NCI-H460 (cell line): ENCODE results near the gene CEP72. TPM values are rescaled to one million over a fixed set of nuclear protein-coding genes. Genes with fewer than 3 reads are reported as not detected.
"Not testable (repeated sequence)": the region's sequence is repeated elsewhere in the genome, so short reads cannot be mapped to it uniquely, and the experiment has no call there.

Source experiments
- DNase-seq: peaks from one replicate; pipeline ENCODE4 v3.0.0-alpha.2; 2016; ENCODE audit warnings: low read depth; ENCODE audit errors: extremely low read depth
- total RNA-seq: library from RNA; depleted of rRNA; stranded (reverse); fragments of >200 nt; shearing (Covaris generic); gene quantifications from 2 replicates; pipeline ENCODE4 v1.2.3, GENCODE V29; 2014

CEP72 gene
- total RNA-seq, 1 experiment from 2014 or later = 29.0 TPM

DNA sequence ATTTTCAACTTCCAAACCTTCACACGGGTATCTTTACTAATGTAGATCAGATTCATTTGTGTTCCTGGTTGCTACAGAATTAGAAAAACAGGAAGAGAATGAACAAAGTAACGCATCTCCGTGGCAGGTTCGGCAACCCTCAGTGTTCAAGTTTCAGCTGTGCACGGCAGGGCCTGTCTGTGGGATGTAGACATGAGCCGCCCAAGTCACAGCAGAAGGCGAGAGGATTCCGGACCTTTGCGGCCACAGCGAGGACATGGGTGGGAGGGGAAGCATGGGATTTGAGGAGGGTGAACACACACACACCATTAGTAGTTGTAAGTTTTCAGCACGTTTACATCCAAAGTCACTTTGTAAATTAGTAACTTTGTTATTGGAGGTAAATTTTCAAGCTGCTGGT, 31.7 kb upstream of the CEP72 start:
- no peak for DNase-seq

DNA sequence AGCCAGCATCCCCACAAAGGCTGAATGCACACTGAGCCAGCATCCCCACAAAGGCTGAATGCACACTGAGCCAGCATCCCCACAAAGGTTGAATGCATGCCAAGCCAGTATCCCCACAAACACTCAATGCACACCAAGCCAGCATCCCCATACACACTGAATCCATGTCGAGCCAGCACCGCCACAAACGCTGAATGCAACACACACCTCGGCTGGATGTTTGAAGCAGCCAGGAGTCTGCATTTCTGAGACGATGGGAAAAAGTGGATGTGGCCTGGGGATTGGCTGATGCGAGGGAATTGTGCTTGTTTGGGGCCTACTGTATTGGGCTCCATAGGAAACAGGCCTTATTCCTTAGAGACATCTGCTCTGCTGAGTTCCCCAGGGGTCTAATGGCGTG, 30.9 kb upstream of the CEP72 start:
- no peak for DNase-seq

DNA sequence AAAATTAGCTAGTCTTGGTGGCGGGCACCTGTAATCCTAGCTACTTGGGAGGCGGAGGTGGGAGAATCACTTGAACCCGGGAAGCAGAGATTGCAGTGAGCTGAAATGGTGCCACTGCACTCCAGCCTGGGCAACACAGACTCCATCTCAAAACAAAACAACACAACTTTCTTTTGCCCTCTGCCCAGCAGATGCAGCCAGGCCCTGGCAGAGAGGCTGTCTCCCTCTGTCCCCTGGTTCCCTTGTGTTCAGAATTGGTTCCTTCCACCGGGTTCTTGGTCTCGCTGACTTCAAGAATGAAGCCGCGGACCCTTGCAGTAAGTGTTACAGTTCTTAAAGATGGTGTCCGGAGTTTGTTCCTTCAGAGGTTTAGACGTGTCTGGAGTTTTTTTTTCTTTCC, 30.2 kb upstream of the CEP72 start:
- no peak for DNase-seq

DNA sequence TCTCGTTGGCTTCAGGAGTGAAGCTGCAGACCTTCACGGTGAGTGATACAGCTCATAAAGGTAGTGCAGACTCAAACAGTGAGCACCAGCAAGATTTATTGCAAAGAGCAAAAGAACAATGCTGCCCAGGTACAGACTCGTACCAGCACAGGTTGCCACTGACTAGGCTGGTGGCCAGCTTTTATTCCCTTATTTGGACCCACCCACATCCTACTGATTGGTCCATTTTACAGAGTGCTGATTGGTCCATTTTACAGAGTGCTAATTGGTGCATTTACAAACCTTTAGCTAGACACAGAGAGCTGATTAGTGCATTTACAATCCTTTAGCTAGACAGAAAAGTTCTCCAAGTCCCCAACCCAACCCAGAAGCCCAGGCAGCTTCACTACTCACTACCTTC, 29.7 kb upstream of the CEP72 start:
- not testable (repeated sequence) for DNase-seq

DNA sequence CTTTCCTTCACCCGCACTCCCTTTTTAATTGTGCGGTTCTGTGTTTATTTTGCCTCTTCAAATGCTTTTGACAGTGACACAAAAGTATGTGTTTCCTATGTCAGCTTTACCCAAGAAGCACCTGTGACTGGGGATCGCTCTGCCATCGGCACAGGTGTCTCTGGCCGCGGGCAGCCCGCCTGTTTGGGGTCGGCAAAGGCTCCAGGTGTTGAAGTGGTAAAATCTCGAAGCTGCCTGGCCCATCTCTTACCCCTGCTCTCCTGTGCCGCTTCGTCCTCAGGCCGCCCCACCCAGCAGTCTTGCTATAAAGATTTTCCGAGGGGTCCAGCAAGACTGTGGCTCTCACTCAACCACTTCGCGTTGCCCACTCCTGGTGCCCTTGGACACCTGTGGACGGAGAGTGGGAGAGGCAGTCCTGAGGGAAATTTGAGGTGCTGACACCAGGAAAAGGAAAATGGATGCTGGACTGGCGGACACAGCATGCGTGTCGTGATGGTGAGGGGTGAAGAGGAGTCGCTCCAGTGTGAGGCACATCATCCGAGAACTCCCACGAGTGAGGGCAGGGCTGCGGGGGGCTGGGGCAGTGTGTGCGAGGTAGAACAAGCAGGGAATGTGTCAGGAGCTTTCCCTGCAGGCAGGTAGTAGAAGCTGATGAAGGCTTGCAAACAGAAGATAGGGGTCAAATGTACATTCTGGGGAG, 29.1 kb upstream of the CEP72 start:
- DNase-seq = no peak

DNA sequence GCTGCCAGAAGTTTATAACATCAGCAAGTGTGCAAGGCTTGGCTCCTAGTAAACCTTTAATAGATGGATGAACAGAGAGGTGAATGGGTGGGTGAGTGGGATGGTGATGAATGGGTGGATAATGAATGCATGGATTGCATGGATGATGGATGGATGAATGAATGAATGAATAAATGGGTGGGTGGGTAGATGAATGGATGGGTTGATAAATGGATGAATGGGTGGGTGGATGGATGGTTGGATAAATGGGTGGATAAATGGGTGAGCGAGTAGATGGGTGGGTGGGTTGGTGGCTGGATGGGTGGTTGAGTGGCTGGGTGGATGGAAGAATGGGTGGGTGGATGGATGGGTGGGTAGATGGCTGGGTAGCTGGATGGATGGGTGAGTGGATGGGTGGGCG, 28.5 kb upstream of the CEP72 start:
- no peak for DNase-seq

DNA sequence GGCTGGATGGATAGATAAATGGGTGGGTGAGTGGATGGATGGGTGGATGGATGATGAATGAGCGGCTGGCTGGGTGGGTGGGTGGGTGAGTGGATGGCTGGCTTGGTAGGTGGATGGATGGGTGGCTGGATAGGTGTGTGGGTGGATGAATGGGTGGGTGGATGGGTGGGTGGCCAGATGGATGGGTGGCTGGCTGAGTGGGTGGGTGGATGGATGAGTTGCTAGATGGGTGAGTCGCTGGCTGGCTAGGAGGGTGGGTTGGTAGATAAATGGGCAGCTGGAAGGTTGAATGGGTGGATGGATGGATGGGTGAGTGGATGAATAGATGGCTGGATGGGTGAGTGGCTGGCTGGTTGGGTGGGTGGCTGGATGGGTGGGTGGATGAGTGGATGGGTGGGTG, 27.9 kb upstream of the CEP72 start:
- no peak for DNase-seq

DNA sequence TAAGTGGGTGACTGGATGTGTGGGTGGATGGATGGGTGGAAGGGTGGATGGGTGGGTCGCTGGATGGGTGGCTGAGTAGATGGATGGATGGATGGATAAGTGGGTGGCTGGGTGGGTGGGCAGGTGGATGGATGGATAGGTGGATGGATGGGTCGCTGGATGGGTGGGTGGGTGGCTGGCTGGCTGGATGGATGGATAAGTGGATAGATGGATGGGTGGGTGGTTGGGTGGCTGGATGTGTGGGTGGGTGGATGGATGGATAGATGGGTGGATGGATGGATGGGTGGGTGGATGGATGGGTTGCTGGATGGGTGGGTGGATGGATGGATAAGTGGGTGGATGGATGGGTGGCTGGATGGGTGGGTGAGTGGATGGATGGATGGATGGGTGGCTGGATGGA, 27.3 kb upstream of the CEP72 start:
- no peak for DNase-seq

DNA sequence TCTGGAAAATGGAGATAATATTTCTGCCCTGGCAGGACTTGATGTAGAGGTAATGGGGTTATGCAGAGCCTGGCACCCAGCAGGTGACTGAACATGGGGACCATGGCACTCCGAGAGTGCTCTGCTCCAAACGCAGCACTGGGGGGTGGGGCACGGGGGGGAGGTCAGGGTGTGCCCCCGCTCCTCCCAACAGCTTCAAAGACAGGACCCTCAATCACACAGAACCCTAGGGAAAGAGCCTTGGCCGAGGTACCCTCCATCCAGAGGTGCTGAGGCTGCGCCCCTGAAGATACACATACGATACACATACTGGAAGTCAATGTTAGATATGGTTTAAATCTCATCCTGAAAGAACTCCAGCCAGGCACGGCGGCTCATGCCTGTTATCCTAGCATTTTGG, 26.6 kb upstream of the CEP72 start:
- no peak for DNase-seq

DNA sequence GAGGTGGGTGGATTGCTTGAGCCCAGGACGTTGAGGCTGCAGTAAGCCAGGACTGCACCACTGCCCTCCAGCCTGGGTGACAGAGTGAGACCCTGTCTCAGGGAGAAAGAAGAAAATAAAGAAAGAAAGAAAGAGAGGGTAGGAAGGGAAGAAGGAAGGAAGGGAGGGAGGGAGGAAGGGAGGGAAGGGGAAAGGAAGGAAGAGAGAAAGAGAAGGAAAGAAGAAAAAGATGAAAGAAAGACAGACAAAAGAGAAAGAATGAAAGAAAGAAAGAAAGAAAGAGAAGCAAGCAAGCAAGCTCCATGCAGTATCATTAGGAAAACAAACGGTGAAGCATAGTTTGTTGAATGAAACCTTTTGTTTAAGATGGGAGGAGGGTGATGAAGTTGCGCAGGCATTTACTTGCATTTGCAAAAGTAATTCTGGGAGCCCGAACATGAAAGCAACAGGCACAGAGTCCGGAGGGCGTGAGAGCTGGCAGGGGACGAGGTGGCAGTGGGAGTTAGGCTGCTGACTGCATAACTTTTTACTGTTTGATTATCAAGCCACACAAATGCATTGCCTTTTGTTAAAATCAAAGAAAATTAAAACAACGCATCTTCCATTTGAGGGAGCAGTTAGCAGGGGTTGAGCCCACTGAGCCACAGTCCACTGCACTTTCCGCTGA, 26.0 kb upstream of the CEP72 start:
- no peak for DNase-seq

DNA sequence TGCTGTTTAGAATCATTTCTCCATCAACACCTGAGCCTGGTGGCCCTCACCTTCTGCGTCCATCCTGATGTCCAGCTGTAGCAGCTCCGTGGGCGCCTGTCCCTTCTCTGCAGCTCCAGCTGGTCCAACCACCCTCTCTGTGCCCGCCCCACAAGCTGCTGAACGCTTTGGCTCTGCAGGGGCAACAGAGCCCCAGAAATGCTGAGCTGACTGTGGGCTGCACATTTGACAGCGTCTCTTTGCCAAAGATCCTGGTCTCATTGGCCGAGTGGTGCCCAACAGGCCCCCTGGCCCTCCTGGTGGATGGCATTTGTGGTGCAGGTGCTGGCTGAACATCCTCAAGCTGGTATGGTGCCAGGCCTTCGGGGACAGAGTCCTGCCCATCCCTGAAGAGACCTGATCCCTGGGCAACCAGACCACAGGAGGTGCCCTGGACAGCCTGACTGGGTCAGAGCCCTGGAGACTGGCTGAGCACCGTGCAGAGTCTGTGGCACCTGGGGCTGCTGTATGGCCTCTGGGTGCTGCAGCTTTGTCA, 25.3 kb upstream of the CEP72 start:
- peak; percentile 20 for DNase-seq

DNA sequence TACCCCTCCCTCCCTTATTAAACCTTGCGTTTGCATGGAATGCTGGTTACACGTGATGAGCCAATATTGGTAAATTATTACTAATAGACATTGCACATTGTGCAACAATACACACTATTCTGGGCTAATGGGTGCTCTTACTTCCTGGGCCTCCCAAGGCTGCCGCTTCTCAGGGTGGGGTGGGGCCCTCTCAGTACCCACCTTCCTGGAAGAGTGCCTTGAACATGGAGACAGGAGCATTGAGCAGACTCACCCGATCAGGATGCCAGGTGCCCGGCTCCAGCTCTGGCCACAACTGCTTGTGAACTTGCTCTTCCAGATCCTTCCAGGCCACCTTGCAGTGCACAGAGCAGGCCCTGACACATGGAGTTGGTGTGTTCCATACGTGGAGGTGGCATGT, 24.7 kb upstream of the CEP72 start:
- no peak for DNase-seq

DNA sequence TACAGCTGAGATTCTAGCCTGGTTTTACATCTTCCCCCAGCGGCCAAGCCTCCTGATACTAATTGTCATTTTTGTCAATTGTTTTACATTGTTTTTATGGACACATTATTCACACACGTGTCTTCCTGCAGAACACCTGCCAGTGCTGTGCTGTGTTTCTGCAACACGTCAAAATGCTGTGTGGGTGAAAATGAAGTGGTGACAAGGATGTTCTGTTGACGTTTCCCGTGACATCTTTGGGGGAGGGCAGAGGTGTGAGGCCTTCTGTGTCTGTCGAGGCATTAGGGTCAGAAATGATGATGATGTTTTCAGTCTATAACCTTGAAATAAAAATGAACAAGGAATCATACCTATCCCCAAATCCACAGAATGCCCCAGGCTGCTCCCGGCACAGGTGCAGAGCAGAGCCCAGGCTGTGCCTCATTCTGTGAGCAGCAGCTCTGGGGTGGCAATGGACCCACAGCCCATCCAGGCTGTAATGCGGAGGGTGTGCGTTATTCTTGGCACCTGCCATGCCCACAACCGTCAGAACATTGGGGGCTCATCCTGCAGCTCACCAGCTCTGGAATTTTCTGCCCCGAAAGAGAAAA, 23.6 kb upstream of the CEP72 start:
- DNase-seq = no peak

DNA sequence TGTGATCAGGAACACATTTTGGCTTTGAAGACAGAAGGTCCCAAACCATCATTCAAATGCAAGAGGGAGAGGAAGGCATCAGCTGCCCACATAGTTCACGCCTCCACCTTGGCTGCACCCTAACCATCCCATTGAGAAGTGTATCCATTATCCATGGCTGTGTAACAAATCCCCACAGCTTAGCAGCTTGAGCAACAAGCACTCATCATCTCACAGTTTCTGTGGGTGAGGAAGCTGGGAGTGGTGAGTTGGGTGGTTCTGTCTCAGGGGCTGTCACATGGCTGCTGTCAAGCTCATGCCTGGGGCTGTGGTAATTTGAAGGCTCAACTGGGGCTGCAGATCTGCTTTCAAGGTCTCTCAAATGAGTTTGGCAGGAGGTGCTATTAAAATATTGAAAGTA, 23.0 kb upstream of the CEP72 start:
- no peak for DNase-seq

DNA sequence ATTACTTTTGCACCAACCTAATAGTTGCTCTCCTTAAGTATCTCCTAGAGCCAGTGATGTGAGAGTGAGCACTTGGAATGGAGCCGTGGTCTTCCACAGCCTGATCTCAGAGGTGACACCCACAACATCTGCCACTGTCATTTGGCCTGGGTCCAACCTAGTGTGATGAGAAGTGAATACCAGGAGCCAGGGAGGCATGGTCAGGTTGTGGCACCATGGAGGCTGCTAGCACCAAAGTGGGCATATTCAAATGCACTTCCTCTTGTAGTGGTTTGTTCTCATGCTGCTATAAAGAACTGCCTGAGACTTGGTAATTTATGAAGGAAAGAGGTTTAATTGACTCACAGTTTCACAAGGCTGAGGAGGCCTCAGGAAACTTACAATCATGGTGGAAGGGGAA, 22.6 kb upstream of the CEP72 start:
- DNase-seq = no peak

DNA sequence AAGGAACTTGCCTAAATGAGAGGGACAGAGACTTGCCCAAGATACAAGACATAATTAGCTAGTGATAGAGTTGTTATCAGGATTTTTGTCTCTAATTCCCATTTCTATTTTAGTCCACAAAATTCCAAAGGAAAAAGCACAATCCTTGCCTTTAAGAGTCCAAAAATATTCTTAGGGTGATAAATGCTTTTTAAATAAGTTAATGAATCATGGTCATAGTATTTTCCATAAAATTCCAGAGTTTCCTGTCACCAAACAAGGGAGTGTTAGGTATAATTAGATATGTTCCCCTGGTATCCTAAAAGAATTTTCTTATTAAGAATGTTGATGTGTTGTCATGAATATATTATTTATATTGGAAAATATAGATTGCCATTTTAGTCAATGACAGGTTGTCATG, 21.8 kb upstream of the CEP72 start:
- no peak for DNase-seq

DNA sequence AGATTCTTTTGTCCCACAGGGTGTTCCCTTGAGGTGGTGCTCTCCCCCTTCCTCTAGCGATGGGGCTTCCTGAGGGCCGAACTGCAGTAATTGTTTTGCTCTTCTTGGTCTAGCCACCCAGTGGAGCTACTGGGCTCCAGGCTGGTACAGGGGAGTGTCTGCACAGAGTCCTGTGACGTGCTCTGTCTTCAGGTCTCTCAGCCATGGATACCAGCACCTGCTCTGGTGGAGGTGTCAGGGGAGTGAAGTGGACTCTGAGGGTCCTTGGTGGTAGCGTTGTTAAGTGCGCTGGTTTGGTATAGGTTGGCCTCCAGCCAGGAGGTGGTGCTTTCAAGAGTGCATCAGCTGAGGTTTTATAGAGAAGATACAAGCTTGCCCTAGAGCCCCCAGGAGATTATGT, 20.4 kb upstream of the CEP72 start:
- no peak for DNase-seq

DNA sequence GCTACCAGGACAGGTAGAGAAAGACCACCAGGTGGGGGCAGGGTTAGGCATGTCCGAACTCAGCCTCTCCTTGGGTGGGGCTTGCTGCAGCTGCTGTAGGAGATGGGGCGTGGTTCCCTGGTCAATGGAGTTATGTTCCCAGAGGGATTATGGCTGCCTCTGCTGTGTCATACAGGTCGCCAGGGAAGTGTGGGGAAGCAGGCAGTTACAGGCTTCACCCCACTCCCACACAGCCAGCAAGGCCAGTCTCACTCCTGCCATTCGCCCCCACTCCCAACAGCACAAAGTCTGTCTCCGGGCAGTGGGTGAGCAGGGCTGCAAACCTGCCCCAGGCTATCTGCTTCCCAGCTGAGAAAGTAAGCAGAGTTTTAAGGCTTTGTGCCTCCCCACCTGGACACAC, 20.0 kb upstream of the CEP72 start:
- no peak for DNase-seq

DNA sequence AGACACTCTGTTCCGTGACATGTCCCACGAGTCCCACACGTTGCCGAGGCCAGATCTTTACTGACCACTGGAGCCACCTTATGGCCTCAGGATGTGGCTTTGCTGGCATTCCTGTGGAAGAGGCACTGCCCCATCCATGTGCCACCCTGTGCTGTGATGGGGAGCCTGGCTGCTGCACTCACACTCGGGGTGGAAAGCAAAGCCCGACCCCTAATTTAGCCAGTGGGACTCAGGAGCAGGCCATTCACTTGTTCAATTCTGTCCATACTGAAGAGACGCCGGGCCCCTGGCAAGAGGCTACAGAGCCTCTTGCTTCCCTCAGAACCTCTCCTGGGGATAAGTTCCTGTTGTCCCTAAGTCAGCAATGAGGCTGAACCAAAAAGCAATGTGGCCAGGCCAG, 18.6 kb upstream of the CEP72 start:
- DNase-seq = no peak

DNA sequence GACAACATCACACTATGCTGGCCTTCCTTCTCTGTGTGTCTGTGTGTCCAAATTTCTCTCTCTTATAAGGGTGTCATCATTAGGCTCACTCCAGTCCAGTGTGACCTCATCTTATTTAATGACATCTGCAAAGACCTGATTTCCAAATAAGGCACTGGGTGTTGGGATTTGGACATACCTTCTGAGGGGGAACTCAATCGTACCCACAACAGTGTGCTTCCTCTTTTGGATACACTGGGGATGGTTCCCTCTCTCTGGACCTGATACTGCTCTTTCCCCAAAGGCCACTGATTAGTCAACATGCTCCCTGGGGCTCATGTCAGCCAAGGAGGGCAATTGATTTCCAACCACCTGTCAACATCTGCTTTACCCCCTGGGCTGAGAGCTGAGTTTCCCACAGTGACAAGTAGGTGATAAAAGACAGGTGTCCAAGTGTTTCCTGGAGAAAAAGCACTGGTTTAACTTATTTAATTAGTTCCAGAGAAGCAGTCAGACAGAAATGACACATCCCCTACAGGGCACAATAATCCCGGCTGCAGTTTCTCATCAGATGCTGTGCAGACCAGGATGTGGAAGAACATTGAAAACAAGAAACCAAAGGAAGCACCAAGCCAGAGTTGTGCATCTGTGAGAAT, 17.8 kb upstream of the CEP72 start:
- no peak for DNase-seq

DNA sequence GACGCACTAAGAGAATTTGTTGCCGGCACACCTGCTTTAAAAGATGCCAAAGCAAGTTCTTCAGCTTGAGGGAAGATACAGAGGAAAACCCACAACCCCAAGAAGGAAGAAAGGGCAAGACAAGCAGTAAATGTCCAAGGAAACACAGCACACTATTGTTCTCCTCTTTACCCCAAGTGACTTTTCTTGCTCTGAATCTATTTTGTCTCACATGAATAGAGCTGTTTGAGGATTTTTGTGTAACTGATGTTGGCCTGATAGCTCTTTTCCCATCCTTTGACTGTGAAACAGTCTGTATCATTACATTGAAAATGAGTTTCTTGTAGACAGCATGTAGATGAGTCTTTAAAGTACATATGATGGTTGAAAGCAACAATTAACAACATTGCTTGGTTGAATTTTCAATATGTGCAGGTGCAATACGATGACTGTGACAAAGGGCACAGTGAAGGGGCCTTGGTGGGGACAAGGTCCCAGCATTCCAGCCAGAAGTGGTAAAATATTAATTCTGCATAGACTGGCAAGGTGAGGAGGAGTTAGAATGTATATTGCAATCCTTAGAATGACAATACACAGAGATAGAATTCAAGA, 16.8 kb upstream of the CEP72 start:
- no peak for DNase-seq
